ENCODE results near the gene BAIAP3. TPM values are rescaled to one million over a fixed set of nuclear protein-coding genes. Genes with fewer than 3 reads are reported as not detected.

Gene BAIAP3
- total and polyA plus RNA-seq, 2 of the 8 experiments (the other 6 are each of a cell fraction or from before 2014, with no cell fraction given): 2.9 to 6.8 TPM

GRCh38 chr16:1389762-1390161, 56.3 kb downstream of the BAIAP3 start (continued):
- TF ChIP-seq NRF1 (IDR thresholded peaks at IDR 0.05; ENCODE audit: low read depth, low read length) (no peak), TAF1 (IDR thresholded peaks at IDR 0.05; ENCODE audit: low read depth, low read length) (no peak)
